ENCODE measurements around the gene ZSCAN31. TPM values are rescaled to one million over a fixed set of nuclear protein-coding genes. Genes with fewer than 3 reads are reported as not detected.
"Not testable (repeated sequence)": the region's sequence is repeated elsewhere in the genome, so short reads cannot be mapped to it uniquely, and the experiment has no call there.

Gene ZSCAN31
- polyA plus RNA-seq, 2 donors: 5.5 to 9.2 TPM

DNA sequence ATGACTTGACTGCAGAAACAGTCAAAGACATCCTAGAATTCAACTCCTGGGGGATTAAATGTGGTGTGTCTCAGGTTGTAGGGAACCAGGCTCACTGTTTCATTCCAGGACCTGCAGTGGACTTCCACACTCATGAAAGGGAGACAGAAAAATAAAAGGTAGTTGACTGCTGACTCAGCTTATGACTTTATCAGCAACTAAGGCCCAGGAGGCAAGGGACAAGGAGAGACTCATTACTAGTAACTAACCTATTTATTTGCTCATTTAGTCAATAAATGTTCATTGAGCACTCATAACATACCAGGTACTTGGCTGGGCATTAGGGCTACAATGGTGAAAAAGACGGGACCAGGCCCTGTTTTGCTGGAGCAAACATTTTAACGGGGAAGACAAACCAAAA lies 2.9 kb downstream of the ZSCAN31 start:
- WGBS, 2 donors: 95 to 97% methylated on average over 2 of the region's 2 CpGs
- H3K27me3 ChIP-seq (ENCODE audit: control insufficient read depth in 1 of 2, insufficient read depth in 2 of 2, low read length in 2 of 2): no peaks in the 10 kb centered on the region

DNA sequence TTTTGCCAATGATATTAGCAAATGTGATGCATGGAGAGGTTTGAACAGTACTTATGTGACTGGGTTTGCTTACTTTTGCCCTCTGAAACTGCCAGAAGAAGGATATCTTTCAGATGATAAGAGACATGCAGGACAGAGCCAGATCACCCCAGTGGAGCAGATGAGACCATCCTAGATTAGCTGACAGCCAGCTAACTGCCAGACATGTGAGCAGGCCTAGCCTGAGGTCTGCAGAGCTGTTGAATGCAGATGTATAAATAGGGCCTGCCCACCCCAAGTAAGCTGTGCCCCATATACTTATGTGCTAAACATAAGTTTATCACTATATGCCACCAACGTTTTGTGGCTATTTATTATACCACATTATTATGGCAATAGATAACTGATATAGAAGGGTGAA lies 5.9 kb downstream of the ZSCAN31 start:
- no peak overlapping the region for H3K27ac ChIP-seq (ENCODE audit: low read depth in 2 of 2, low read length in 1 of 2)
- no peak overlapping the region for H3K4me3 ChIP-seq (ENCODE audit: low read depth in 1 of 2, low read length in 2 of 2)
- H3K9me3 ChIP-seq (ENCODE audit: control insufficient read depth in 2 of 2, insufficient read depth in 1 of 2, low read depth in 1 of 2, low read length in 1 of 2): peaks cover 5 to 13% of the 10 kb centered on the region in 2 donors
- no peaks in the 10 kb centered on the region for H3K4me1 ChIP-seq (ENCODE audit: control insufficient read depth in 2 of 2, insufficient read depth in 2 of 2, low read length in 1 of 2)
- 60 to 74% methylated on average over 1 of the region's 1 CpG for WGBS, 2 donors
- H3K36me3 ChIP-seq (ENCODE audit: control insufficient read depth in 2 of 2, insufficient read depth in 2 of 2, low read length in 1 of 2): peaks cover 7 to 17% of the 10 kb centered on the region in 2 donors
- H3K27me3 ChIP-seq (ENCODE audit: control insufficient read depth in 1 of 2, insufficient read depth in 2 of 2, low read length in 2 of 2): no peaks in the 10 kb centered on the region

More for the DNA sequence above, 2.9 kb downstream of the ZSCAN31 start:
- Histone ChIP-seq H3K4me3 (ENCODE audit: low read depth in 1 of 2, low read length in 2 of 2) (no peak overlapping the region), H3K4me1 (ENCODE audit: control insufficient read depth in 2 of 2, insufficient read depth in 2 of 2, low read length in 1 of 2) (no peaks in the 10 kb centered on the region), H3K36me3 (ENCODE audit: control insufficient read depth in 2 of 2, insufficient read depth in 2 of 2, low read length in 1 of 2) (no peaks in the 10 kb centered on the region), H3K9me3 (ENCODE audit: control insufficient read depth in 2 of 2, insufficient read depth in 1 of 2, low read depth in 1 of 2, low read length in 1 of 2) (peaks cover 0 to 3% of the 10 kb centered on the region in 2 donors), H3K27ac (ENCODE audit: low read depth in 2 of 2, low read length in 1 of 2) (no peak overlapping the region)

GRCh38 chr6:28326371-28326948 lies 9.5 kb downstream of the ZSCAN31 start:
- Histone ChIP-seq H3K9me3 (ENCODE audit: control insufficient read depth in 2 of 2, insufficient read depth in 1 of 2, low read depth in 1 of 2, low read length in 1 of 2) (peaks cover 5 to 18% of the 10 kb centered on the region in 2 donors), H3K4me1 (ENCODE audit: control insufficient read depth in 2 of 2, insufficient read depth in 2 of 2, low read length in 1 of 2) (no peaks in the 10 kb centered on the region), H3K4me3 (ENCODE audit: low read depth in 1 of 2, low read length in 2 of 2) (no peak overlapping the region), H3K27me3 (ENCODE audit: control insufficient read depth in 1 of 2, insufficient read depth in 2 of 2, low read length in 2 of 2) (no peaks in the 10 kb centered on the region), H3K27ac (ENCODE audit: low read depth in 2 of 2, low read length in 1 of 2) (no peak overlapping the region), H3K36me3 (ENCODE audit: control insufficient read depth in 2 of 2, insufficient read depth in 2 of 2, low read length in 1 of 2) (peaks cover 7 to 17% of the 10 kb centered on the region in 2 donors)
- 95 to 96% methylated on average over 7 of the region's 7 CpGs for WGBS, 2 donors

- peaks cover 7 to 17% of the 10 kb centered on the region in 2 donors for H3K36me3 ChIP-seq (ENCODE audit: control insufficient read depth in 2 of 2, insufficient read depth in 2 of 2, low read length in 1 of 2)
- H3K4me3 ChIP-seq (ENCODE audit: low read depth in 1 of 2, low read length in 2 of 2): no peak overlapping the region
- no peaks in the 10 kb centered on the region for H3K27me3 ChIP-seq (ENCODE audit: control insufficient read depth in 1 of 2, insufficient read depth in 2 of 2, low read length in 2 of 2)
- 94 to 97% methylated on average over 1 of the region's 1 CpG for WGBS, 2 donors
- H3K27ac ChIP-seq (ENCODE audit: low read depth in 2 of 2, low read length in 1 of 2): no peak overlapping the region
- H3K4me1 ChIP-seq (ENCODE audit: control insufficient read depth in 2 of 2, insufficient read depth in 2 of 2, low read length in 1 of 2): no peaks in the 10 kb centered on the region
- peaks cover 5 to 19% of the 10 kb centered on the region in 2 donors for H3K9me3 ChIP-seq (ENCODE audit: control insufficient read depth in 2 of 2, insufficient read depth in 1 of 2, low read depth in 1 of 2, low read length in 1 of 2)
Measured at GRCh38 chr6:28323813-28324424, 12.0 kb downstream of the ZSCAN31 start.

DNA sequence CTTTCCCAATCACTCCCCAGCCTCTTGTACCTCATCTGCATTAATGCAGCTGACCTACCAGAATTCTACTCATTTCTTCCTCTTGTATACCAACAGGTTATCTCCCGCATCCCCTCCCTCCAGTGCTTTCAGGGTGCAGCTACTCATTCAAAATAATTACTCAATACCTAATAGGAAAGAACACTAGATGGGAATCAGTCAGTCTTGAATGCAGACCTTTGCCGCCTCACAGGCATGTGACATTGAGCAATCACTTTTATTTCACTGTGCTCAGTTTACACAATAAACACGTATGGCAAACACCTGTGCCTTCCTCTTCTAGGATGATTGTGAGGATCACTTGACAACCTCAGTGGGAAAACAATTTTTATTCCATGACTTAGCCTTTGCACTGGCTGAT lies 13.3 kb downstream of the ZSCAN31 start:
- peaks cover 5 to 19% of the 10 kb centered on the region in 2 donors for H3K9me3 ChIP-seq (ENCODE audit: control insufficient read depth in 2 of 2, insufficient read depth in 1 of 2, low read depth in 1 of 2, low read length in 1 of 2)
- H3K4me3 ChIP-seq (ENCODE audit: low read depth in 1 of 2, low read length in 2 of 2): no peak overlapping the region
- H3K36me3 ChIP-seq (ENCODE audit: control insufficient read depth in 2 of 2, insufficient read depth in 2 of 2, low read length in 1 of 2): peaks cover 7 to 17% of the 10 kb centered on the region in 2 donors
- H3K27ac ChIP-seq (ENCODE audit: low read depth in 2 of 2, low read length in 1 of 2): no peak overlapping the region
- 81 to 87% methylated on average over 3 of the region's 3 CpGs for WGBS, 2 donors
- no peaks in the 10 kb centered on the region for H3K27me3 ChIP-seq (ENCODE audit: control insufficient read depth in 1 of 2, insufficient read depth in 2 of 2, low read length in 2 of 2)
- no peaks in the 10 kb centered on the region for H3K4me1 ChIP-seq (ENCODE audit: control insufficient read depth in 2 of 2, insufficient read depth in 2 of 2, low read length in 1 of 2)

- not testable (repeated sequence) for H3K4me3 ChIP-seq (ENCODE audit: low read depth in 1 of 2, low read length in 2 of 2); H3K36me3 ChIP-seq (ENCODE audit: control insufficient read depth in 2 of 2, insufficient read depth in 2 of 2, low read length in 1 of 2); H3K9me3 ChIP-seq (ENCODE audit: control insufficient read depth in 2 of 2, insufficient read depth in 1 of 2, low read depth in 1 of 2, low read length in 1 of 2); H3K4me1 ChIP-seq (ENCODE audit: control insufficient read depth in 2 of 2, insufficient read depth in 2 of 2, low read length in 1 of 2); H3K27ac ChIP-seq (ENCODE audit: low read depth in 2 of 2, low read length in 1 of 2); H3K27me3 ChIP-seq (ENCODE audit: control insufficient read depth in 1 of 2, insufficient read depth in 2 of 2, low read length in 2 of 2)
- WGBS, 2 donors: 93 to 94% methylated on average over 8 of the region's 8 CpGs
Measured at GRCh38 chr6:28317866-28318265, 18.1 kb downstream of the ZSCAN31 start.

GRCh38 chr6:28315628-28316027 lies 20.3 kb downstream of the ZSCAN31 start:
- no peak overlapping the region for H3K27ac ChIP-seq (ENCODE audit: low read depth in 2 of 2, low read length in 1 of 2)
- no peaks in the 10 kb centered on the region for H3K4me1 ChIP-seq (ENCODE audit: control insufficient read depth in 2 of 2, insufficient read depth in 2 of 2, low read length in 1 of 2)
- peaks cover 0 to 3% of the 10 kb centered on the region in 2 donors for H3K36me3 ChIP-seq (ENCODE audit: control insufficient read depth in 2 of 2, insufficient read depth in 2 of 2, low read length in 1 of 2)
- H3K9me3 ChIP-seq (ENCODE audit: control insufficient read depth in 2 of 2, insufficient read depth in 1 of 2, low read depth in 1 of 2, low read length in 1 of 2): peaks cover 0 to 7% of the 10 kb centered on the region in 2 donors
- H3K4me3 ChIP-seq (ENCODE audit: low read depth in 1 of 2, low read length in 2 of 2): no peak overlapping the region
- 78 to 85% methylated on average over 3 of the region's 3 CpGs for WGBS, 2 donors
- no peaks in the 10 kb centered on the region for H3K27me3 ChIP-seq (ENCODE audit: control insufficient read depth in 1 of 2, insufficient read depth in 2 of 2, low read length in 2 of 2)

DNA sequence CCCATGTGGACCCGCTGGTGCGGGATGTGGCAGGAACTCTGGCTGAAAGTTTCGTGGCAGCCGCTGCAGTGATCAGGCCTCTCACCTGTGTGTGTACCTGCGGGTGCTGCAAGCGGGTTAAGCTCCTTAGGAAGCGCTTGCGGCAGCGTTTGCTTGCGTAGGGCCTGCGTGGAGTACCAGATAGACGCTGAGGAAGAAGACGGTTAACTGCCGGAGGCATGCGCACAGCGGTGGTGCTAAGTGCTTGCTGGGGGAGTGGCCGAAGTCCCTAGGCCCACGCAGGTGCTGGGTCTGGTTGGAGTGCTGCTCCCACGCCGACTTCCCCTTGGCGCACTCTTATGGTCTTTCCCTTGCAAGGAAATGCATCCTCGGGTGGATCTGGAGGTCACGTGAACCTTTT lies 23.0 kb downstream of the ZSCAN31 start:
- Histone ChIP-seq H3K27me3 (ENCODE audit: control insufficient read depth in 1 of 2, insufficient read depth in 2 of 2, low read length in 2 of 2) (no peaks in the 10 kb centered on the region), H3K36me3 (ENCODE audit: control insufficient read depth in 2 of 2, insufficient read depth in 2 of 2, low read length in 1 of 2) (peaks cover 0 to 3% of the 10 kb centered on the region in 2 donors), H3K9me3 (ENCODE audit: control insufficient read depth in 2 of 2, insufficient read depth in 1 of 2, low read depth in 1 of 2, low read length in 1 of 2) (peaks cover 0 to 5% of the 10 kb centered on the region in 2 donors), H3K27ac (ENCODE audit: low read depth in 2 of 2, low read length in 1 of 2) (no peak overlapping the region), H3K4me1 (ENCODE audit: control insufficient read depth in 2 of 2, insufficient read depth in 2 of 2, low read length in 1 of 2) (no peaks in the 10 kb centered on the region), H3K4me3 (ENCODE audit: low read depth in 1 of 2, low read length in 2 of 2) (no peak overlapping the region)
- 86 to 88% methylated on average over 23 of the region's 23 CpGs for WGBS, 2 donors

- no peak overlapping the region for H3K27ac ChIP-seq (ENCODE audit: low read depth in 2 of 2, low read length in 1 of 2)
- no peaks in the 10 kb centered on the region for H3K27me3 ChIP-seq (ENCODE audit: control insufficient read depth in 1 of 2, insufficient read depth in 2 of 2, low read length in 2 of 2)
- no peaks in the 10 kb centered on the region for H3K4me1 ChIP-seq (ENCODE audit: control insufficient read depth in 2 of 2, insufficient read depth in 2 of 2, low read length in 1 of 2)
- peaks cover 0 to 5% of the 10 kb centered on the region in 2 donors for H3K9me3 ChIP-seq (ENCODE audit: control insufficient read depth in 2 of 2, insufficient read depth in 1 of 2, low read depth in 1 of 2, low read length in 1 of 2)
- no peak overlapping the region for H3K4me3 ChIP-seq (ENCODE audit: low read depth in 1 of 2, low read length in 2 of 2)
- WGBS, 2 donors: 74 to 76% methylated on average over 9 of the region's 9 CpGs
- peaks cover 0 to 3% of the 10 kb centered on the region in 2 donors for H3K36me3 ChIP-seq (ENCODE audit: control insufficient read depth in 2 of 2, insufficient read depth in 2 of 2, low read length in 1 of 2)
Measured at GRCh38 chr6:28311139-28311823, 24.7 kb downstream of the ZSCAN31 start.
